OCI-LY1 (cell line): ENCODE data around the gene NEDD4L.

Experiments
- H2AFZ ChIP-seq: fragments of 200-600 bp; sonication (generic), shearing (Covaris generic); 2 replicates; pipeline ENCODE4 v1.6.0; 2014; ENCODE audit warnings: antibody characterized with exemption, mild to moderate bottlenecking, low read length
- H3F3A ChIP-seq: fragments of 200-600 bp; sonication (generic), shearing (Covaris generic); 2 replicates; pipeline ENCODE4 v1.6.0; 2014; ENCODE audit warnings: mild to moderate bottlenecking, antibody characterized with exemption, low read length, moderate library complexity; ENCODE audit not compliant: insufficient read depth
- H3K27ac ChIP-seq: fragments of 200-600 bp; sonication (generic); 2 replicates; pipeline ENCODE4 v1.5.1; 2014; ENCODE audit warnings: low read length, mixed run types, mild to moderate bottlenecking, low read depth; ENCODE audit not compliant: poor library complexity, severe bottlenecking
- H3K27me3 ChIP-seq: fragments of 200-600 bp; sonication (generic); 2 replicates; pipeline ENCODE4 v1.6.0; 2014; ENCODE audit warnings: antibody characterized with exemption, mild to moderate bottlenecking, low read length, moderate library complexity; ENCODE audit not compliant: insufficient read depth
- H3K36me3 ChIP-seq: fragments of 200-600 bp; sonication (generic); 2 replicates; pipeline ENCODE4 v1.6.1; 2014; ENCODE audit warnings: mild to moderate bottlenecking, antibody characterized with exemption, low read length, moderate library complexity, mixed read lengths; ENCODE audit not compliant: insufficient read depth
- H3K4me1 ChIP-seq: fragments of 200-600 bp; sonication (generic); 2 replicates; pipeline ENCODE4 v1.5.1; 2014; ENCODE audit warnings: mild to moderate bottlenecking, low read length, moderate library complexity; ENCODE audit not compliant: insufficient read depth, severe bottlenecking
- H3K4me2 ChIP-seq: fragments of 200-600 bp; sonication (generic), shearing (Covaris generic); 2 replicates; pipeline ENCODE4 v1.6.1; 2014; ENCODE audit warnings: low read length
- H3K4me3 ChIP-seq: fragments of 200-600 bp; sonication (generic); 2 replicates; pipeline ENCODE4 v1.5.1; 2014; ENCODE audit warnings: low read length, low read depth, mild to moderate bottlenecking, mixed read lengths; ENCODE audit not compliant: poor library complexity, severe bottlenecking
- H3K79me2 ChIP-seq: fragments of 200-600 bp; shearing (Covaris generic); 2 replicates; pipeline ENCODE4 v1.6.1; 2016; ENCODE audit warnings: mixed run types, low read length, mixed read lengths; ENCODE audit not compliant: insufficient read depth
- H3K9ac ChIP-seq: fragments of 200-600 bp; sonication (generic), shearing (Covaris generic); 2 replicates; pipeline ENCODE4 v1.6.1; 2014; ENCODE audit warnings: mild to moderate bottlenecking, low read length, mixed read lengths
- H3K9me2 ChIP-seq: fragments of 200-600 bp; sonication (generic), shearing (Covaris generic); 2 replicates; pipeline ENCODE4 v1.6.1; 2014; ENCODE audit warnings: low read depth, mild to moderate bottlenecking, low read length, mixed read lengths
- H3K9me3 ChIP-seq: fragments of 200-600 bp; shearing (Covaris generic); 2 replicates; pipeline ENCODE4 v1.6.1; 2014; ENCODE audit warnings: low read length, mixed read lengths
- H4K20me1 ChIP-seq: fragments of 200-600 bp; sonication (generic), shearing (Covaris generic); 2 replicates; pipeline ENCODE4 v1.6.0; 2016; ENCODE audit warnings: mild to moderate bottlenecking, low read length; ENCODE audit not compliant: insufficient read depth
- EZH2 ChIP-seq: fragments of 200-600 bp; sonication (generic), shearing (Covaris generic); IDR thresholded peaks from 2 replicates; pipeline ENCODE4 v1.8.0; 2017; ENCODE audit warnings: borderline replicate concordance, mixed run types, mild to moderate bottlenecking, antibody characterized with exemption, low read length, moderate library complexity, mixed read lengths
- TF ChIP-seq, protein P1 (sequence below): fragments of 200-600 bp; sonication (generic), shearing (Covaris generic); IDR thresholded peaks from 2 replicates; pipeline ENCODE4 v1.5.1; 2017; ENCODE audit warnings: mild to moderate bottlenecking, antibody characterized with exemption, low read length, moderate library complexity, mixed read lengths

Gene NEDD4L

DNA sequence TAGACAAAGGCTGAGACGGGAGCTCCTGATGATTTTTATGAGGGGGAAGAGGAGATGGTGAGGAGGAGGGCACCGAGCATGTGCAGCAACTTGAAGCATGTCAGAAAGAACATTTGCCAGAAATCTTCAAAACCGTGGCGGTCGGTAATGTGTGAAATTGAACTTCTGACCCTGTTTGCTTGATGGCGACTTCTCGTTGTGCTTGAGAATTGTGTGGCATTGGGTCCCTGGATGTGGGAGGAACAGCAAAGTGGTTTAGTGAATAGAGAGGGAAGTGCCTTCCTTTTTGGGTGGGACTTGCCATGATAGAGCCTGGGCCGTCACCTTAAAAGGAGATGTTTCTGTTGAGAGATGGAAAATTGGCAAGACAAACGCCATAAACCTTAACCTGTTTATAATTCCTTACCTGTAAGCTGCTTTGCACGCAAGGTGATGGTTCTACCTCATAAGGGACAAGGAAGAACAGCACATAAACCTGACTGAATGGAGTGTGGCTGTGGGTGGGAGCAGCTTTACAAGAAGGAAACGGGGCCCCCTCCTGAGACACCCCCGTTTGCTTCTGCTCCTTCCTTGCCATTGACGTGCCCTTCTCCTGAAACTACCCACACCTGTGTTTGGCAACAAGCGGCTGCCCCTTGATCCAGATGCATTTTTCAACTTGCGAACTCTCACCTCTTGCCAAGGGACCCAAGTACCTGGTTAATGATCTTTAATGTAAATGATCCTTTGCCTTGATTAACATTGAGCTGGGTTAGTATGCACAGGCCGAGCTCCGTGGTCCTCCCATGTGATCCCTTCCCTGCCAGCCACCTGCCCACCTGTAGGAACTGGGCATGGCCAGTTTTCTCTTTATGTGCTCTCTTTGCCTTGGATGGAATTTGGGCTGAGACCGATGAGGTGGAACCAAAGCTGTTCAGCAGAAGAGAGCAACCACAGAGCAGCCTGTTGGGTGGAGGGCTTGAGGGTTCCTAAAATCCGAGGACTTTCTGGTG lies 153.2 kb downstream of the NEDD4L start:
- no peaks in the 10 kb centered on the region for H4K20me1 ChIP-seq
- no peak overlapping the region for H3K4me3 ChIP-seq
- H3K4me2 ChIP-seq = no peak overlapping the region
- no peak overlapping the region for H2AFZ ChIP-seq
- H3K79me2 ChIP-seq = no peaks in the 10 kb centered on the region
- no peak for TF ChIP-seq EZH2
- TF ChIP-seq, protein P1, sequence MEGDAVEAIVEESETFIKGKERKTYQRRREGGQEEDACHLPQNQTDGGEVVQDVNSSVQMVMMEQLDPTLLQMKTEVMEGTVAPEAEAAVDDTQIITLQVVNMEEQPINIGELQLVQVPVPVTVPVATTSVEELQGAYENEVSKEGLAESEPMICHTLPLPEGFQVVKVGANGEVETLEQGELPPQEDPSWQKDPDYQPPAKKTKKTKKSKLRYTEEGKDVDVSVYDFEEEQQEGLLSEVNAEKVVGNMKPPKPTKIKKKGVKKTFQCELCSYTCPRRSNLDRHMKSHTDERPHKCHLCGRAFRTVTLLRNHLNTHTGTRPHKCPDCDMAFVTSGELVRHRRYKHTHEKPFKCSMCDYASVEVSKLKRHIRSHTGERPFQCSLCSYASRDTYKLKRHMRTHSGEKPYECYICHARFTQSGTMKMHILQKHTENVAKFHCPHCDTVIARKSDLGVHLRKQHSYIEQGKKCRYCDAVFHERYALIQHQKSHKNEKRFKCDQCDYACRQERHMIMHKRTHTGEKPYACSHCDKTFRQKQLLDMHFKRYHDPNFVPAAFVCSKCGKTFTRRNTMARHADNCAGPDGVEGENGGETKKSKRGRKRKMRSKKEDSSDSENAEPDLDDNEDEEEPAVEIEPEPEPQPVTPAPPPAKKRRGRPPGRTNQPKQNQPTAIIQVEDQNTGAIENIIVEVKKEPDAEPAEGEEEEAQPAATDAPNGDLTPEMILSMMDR = no peak
- H3K27ac ChIP-seq = no peak overlapping the region
- no peaks in the 10 kb centered on the region for H3K4me1 ChIP-seq
- no peaks in the 10 kb centered on the region for H3K9me3 ChIP-seq
- no peaks in the 10 kb centered on the region for H3F3A ChIP-seq
- 0 out of 2 replicates have a peak, but pooled peaks cover 3% of the 10 kb centered on the region for H3K27me3 ChIP-seq
- H3K9ac ChIP-seq = no peak overlapping the region
- no peaks in the 10 kb centered on the region for H3K36me3 ChIP-seq
- no peaks in the 10 kb centered on the region for H3K9me2 ChIP-seq

GRCh38 chr18:58201268-58201667 lies 157.2 kb downstream of the NEDD4L start:
- Histone ChIP-seq H3K9me2 (no peaks in the 10 kb centered on the region), H3K4me2 (no peak overlapping the region), H4K20me1 (no peaks in the 10 kb centered on the region), H3K36me3 (no peaks in the 10 kb centered on the region), H3F3A (no peaks in the 10 kb centered on the region), H3K9ac (no peak overlapping the region), H3K27ac (no peak overlapping the region), H3K4me3 (no peak overlapping the region), H3K9me3 (no peaks in the 10 kb centered on the region), H3K27me3 (no peaks in the 10 kb centered on the region), H2AFZ (no peak overlapping the region), H3K4me1 (no peaks in the 10 kb centered on the region), H3K79me2 (no peaks in the 10 kb centered on the region)
- TF ChIP-seq, protein P1 = no peak
- TF ChIP-seq EZH2 = no peak

DNA sequence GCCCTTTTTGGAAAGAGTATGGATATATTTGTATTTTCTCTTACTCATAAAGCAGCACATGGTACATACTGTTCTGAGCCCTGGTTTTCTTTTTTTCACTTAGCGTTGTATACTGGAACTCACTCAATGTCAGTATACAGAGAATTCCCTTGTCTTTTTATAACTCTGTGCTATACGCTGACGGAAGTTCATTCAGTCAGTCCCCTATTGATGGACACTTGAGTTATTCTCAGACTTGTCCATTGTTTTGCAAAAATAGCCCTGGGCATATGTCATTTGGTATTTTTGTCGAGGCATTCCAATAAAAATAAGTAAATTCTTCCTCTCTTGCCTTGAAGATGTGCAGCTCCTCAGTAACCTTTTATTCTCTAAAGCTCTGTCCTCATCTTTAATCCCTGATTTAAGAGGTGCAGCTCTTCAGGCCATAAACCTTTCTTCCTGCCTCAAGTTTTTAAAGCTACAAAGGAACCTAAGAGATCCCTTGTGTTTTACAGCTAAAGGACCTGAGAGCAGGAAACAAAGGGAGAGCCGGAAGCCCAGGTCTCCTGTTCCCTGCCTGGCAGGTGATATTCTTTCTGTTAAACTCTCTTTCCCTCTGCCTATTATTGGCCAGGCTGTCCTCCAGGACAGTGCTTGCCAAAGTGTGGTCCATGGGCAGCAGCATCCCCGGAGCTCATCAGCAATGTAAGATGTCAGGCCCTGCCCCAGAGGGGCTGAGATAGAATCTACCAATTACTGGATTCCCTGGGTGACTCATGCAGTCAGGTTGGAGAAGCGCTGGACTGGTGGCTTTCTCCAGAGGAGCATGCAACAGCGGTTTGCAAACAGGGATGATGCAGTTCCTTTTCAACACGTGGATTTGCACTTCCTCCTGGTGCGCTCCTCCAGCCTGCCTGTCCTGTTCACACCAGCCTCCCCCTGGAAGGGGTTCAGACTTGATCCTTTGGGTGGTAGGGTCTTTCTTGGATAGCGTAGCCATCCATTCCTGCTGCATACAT lies 158.0 kb downstream of the NEDD4L start:
- no peak overlapping the region for H3K9ac ChIP-seq
- TF ChIP-seq EZH2 = no peak
- TF ChIP-seq, protein P1 = no peak
- no peak overlapping the region for H3K27ac ChIP-seq
- no peaks in the 10 kb centered on the region for H3F3A ChIP-seq
- H3K9me3 ChIP-seq = no peaks in the 10 kb centered on the region
- no peak overlapping the region for H2AFZ ChIP-seq
- no peaks in the 10 kb centered on the region for H3K4me1 ChIP-seq
- H3K4me3 ChIP-seq = no peak overlapping the region
- H4K20me1 ChIP-seq = no peaks in the 10 kb centered on the region
- H3K79me2 ChIP-seq = no peaks in the 10 kb centered on the region
- no peaks in the 10 kb centered on the region for H3K9me2 ChIP-seq
- no peaks in the 10 kb centered on the region for H3K36me3 ChIP-seq
- no peaks in the 10 kb centered on the region for H3K27me3 ChIP-seq
- H3K4me2 ChIP-seq = no peak overlapping the region
